Liver (tissue), 9 donors: ENCODE measurements around the gene LMNTD2. TPM values are rescaled to one million over a fixed set of nuclear protein-coding genes. Genes with fewer than 3 reads are reported as not detected.

Experiments
- DNase-seq: peaks from one replicate; pipeline ENCODE4 v3.0.0-alpha.2; 2017; ENCODE audit warnings: low spot score
- H3K27ac ChIP-seq, 2 donors: one replicate each; pipeline ENCODE4 v1.7.0; 2013; ENCODE audit warnings: inconsistent platforms in 2 of 2, low read length in 2 of 2, control low read depth in 1 of 2, low read depth in 1 of 2, mild to moderate bottlenecking in 1 of 2
- H3K27me3 ChIP-seq, 4 donors: one replicate each; pipeline versions ENCODE4 v1.6.1 to v1.7.0; 2013; ENCODE audit warnings: low read length in 3 of 4, inconsistent platforms in 1 of 4, mild to moderate bottlenecking in 1 of 4, moderate library complexity in 1 of 4; ENCODE audit not compliant: control insufficient read depth in 4 of 4, insufficient read depth in 4 of 4
- H3K36me3 ChIP-seq, 4 donors: one replicate each; pipeline versions ENCODE4 v1.6.1 to v1.7.0; 2013; ENCODE audit warnings: low read length in 3 of 4, mild to moderate bottlenecking in 3 of 4, low read depth in 1 of 4, moderate library complexity in 1 of 4; ENCODE audit not compliant: control insufficient read depth in 4 of 4, insufficient read depth in 3 of 4
- H3K4me1 ChIP-seq, 4 donors: one replicate each; pipeline versions ENCODE4 v1.6.1 to v1.7.0; 2013; ENCODE audit warnings: low read length in 3 of 4, mild to moderate bottlenecking in 3 of 4, moderate library complexity in 1 of 4; ENCODE audit not compliant: control insufficient read depth in 4 of 4, insufficient read depth in 4 of 4
- H3K4me3 ChIP-seq, 3 donors: one replicate each; pipeline versions ENCODE4 v1.6.1 to v1.7.0; 2013; ENCODE audit warnings: low read length in 3 of 3, control low read depth in 1 of 3, low read depth in 1 of 3, mild to moderate bottlenecking in 1 of 3
- H3K9ac ChIP-seq, 2 donors: one replicate each; pipeline ENCODE4 v1.7.0; 2013; ENCODE audit warnings: low read length in 2 of 2, mild to moderate bottlenecking in 2 of 2, moderate library complexity in 2 of 2, control low read depth in 1 of 2, low read depth in 1 of 2
- H3K9me3 ChIP-seq, 4 donors: one replicate each; pipeline versions ENCODE4 v1.6.1 to v1.7.0; 2013; ENCODE audit warnings: low read length in 3 of 4; ENCODE audit not compliant: control insufficient read depth in 4 of 4
- ATF3 ChIP-seq: IDR thresholded peaks from 2 replicates; pipeline ENCODE4 v1.6.1; 2016; ENCODE audit warnings: antibody characterized with exemption
- CTCF ChIP-seq: fragments of 150-350 bp; IDR thresholded peaks from 2 replicates; pipeline ENCODE4 v1.5.1; 2017; ENCODE audit warnings: improper control_type of control experiment, low read depth, low read length; ENCODE audit not compliant: missing input control
- EGR1 ChIP-seq, 2 donors: IDR thresholded peaks; 2 replicates each; pipeline ENCODE4 v1.6.1; 2016 to 2018; ENCODE audit warnings: antibody characterized with exemption in 2 of 2, low read depth in 2 of 2
- FOXA1 ChIP-seq: IDR thresholded peaks from 2 replicates; pipeline ENCODE4 v1.6.1; 2016; ENCODE audit warnings: antibody characterized with exemption
- FOXA2 ChIP-seq: IDR thresholded peaks from 2 replicates; pipeline ENCODE4 v1.6.1; 2016; ENCODE audit warnings: antibody characterized with exemption
- GABPA ChIP-seq, 2 donors: IDR thresholded peaks in 1 of 2; conservative IDR thresholded peaks in 1 of 2; 2 replicates each; pipeline ENCODE4 v1.6.1; 2016; ENCODE audit warnings: antibody characterized with exemption in 2 of 2, mild to moderate bottlenecking in 1 of 2, moderate library complexity in 1 of 2
- HNF4A ChIP-seq, 2 donors: conservative IDR thresholded peaks; 2 replicates each; pipeline ENCODE4 v1.6.1; 2016; ENCODE audit warnings: antibody characterized with exemption in 2 of 2, mild to moderate bottlenecking in 2 of 2
- HNF4G ChIP-seq: IDR thresholded peaks from 2 replicates; pipeline ENCODE4 v1.6.1; 2016; ENCODE audit warnings: antibody characterized with exemption
- JUND ChIP-seq, 2 donors: IDR thresholded peaks; 2 replicates each; pipeline ENCODE4 v1.6.1; 2016; ENCODE audit warnings: antibody characterized with exemption in 2 of 2
- MAX ChIP-seq: IDR thresholded peaks from 2 replicates; pipeline ENCODE4 v1.6.1; 2016; ENCODE audit warnings: antibody characterized with exemption
- NR2F2 ChIP-seq: IDR thresholded peaks from 2 replicates; pipeline ENCODE4 v1.6.1; 2016; ENCODE audit warnings: antibody characterized with exemption
- RXRA ChIP-seq, 2 donors: IDR thresholded peaks; 2 replicates each; pipeline ENCODE4 v1.6.1; 2017 to 2018; ENCODE audit warnings: antibody characterized with exemption in 2 of 2, mild to moderate bottlenecking in 1 of 2
- SP1 ChIP-seq: IDR thresholded peaks from 2 replicates; pipeline ENCODE4 v1.6.1; 2018; ENCODE audit warnings: antibody characterized with exemption, mild to moderate bottlenecking
- TAF1 ChIP-seq: conservative IDR thresholded peaks from 2 replicates; pipeline ENCODE4 v1.6.1; 2016; ENCODE audit warnings: antibody characterized with exemption, mild to moderate bottlenecking
- YY1 ChIP-seq: IDR thresholded peaks from 2 replicates; pipeline ENCODE4 v1.6.1; 2016; ENCODE audit warnings: antibody characterized with exemption, mild to moderate bottlenecking
- ZBTB33 ChIP-seq: IDR thresholded peaks from 2 replicates; pipeline ENCODE4 v1.6.1; 2016; ENCODE audit warnings: antibody characterized with exemption
- WGBS: extraction: QIAGEN DNeasy Blood & Tissue Kit; methylation state at CpG from one replicate; pipeline ENCODE4 v1.1.7; 2013; 5-methylcytosine and 5-hydroxymethylcytosine counted together
- polyA plus RNA-seq, 2 donors: library from polyadenylated mRNA; stranded (reverse) in 1 of 2; unstranded in 1 of 2; fragments of 200-250 nt in 1 of 2; fragments of >200 nt in 1 of 2; fragmentation: Nextera tagmentation in 1 of 2; extraction: Ambion mirVana in 1 of 2; gene quantifications; one replicate each; pipeline versions ENCODE4 v1.2.1 to v1.2.3, GENCODE V29; 2013 to 2015
- total RNA-seq, 2 donors: library from RNA; depleted of rRNA; stranded (reverse); fragments of >200 nt; gene quantifications; one replicate each; pipeline ENCODE4 v1.2.3, GENCODE V29; 2014
- donor health status: healthy.
- donor health status: healthy.
- donor health status: healthy.
- donor health status: healthy.
- donor health status: healthy.

The LMNTD2 gene
- total and polyA plus RNA-seq, 4 donors, result 1.2 to 4.6 (median 2.3) TPM

GRCh38 chr11:581342-581741, 20.8 kb upstream of the LMNTD2 start:
- no peaks in the 10 kb centered on the region for H3K9me3 ChIP-seq
- no peak overlapping the region for H3K4me3 ChIP-seq
- no peak for TF ChIP-seq ATF3
- TF ChIP-seq RXRA (IDR thresholded peaks at IDR 0.05), result peak in 1 of 2 donors; percentile 54
- peak; percentile 12 to 58 for TF ChIP-seq HNF4A (conservative IDR thresholded peaks at IDR 0.05)
- 47% methylated on average over 14 of the region's 14 CpGs for WGBS
- DNase-seq, result no peak
- H3K27me3 ChIP-seq, result no peaks in the 10 kb centered on the region
- peak overlapping the region in 1 of 2 donors; percentile 34 for H3K27ac ChIP-seq
- H3K4me1 ChIP-seq, result peaks cover 19 to 55% (median 47%) of the 10 kb centered on the region in 4 donors
- no peak overlapping the region for H3K9ac ChIP-seq
- peaks cover 0 to 13% (median 9%) of the 10 kb centered on the region in 4 donors for H3K36me3 ChIP-seq

GRCh38 chr11:579830-580601, 19.5 kb upstream of the LMNTD2 start:
- peak overlapping the region; percentile 21 to 73 for H3K27ac ChIP-seq
- no peak overlapping the region for H3K4me3 ChIP-seq
- no peak overlapping the region for H3K9ac ChIP-seq
- WGBS, result 51% methylated on average over 20 of the region's 20 CpGs
- no peaks in the 10 kb centered on the region for H3K9me3 ChIP-seq
- TF ChIP-seq RXRA (IDR thresholded peaks at IDR 0.05), result peak; percentile 77 to 96
- peak; percentile 63 for TF ChIP-seq ATF3
- no peak for TF ChIP-seq CTCF
- no peak for TF ChIP-seq TAF1
- peak; percentile 54 for TF ChIP-seq FOXA2
- TF ChIP-seq ZBTB33, result peak; percentile 70
- peak in 1 of 2 donors; percentile 32 for TF ChIP-seq EGR1 (IDR thresholded peaks at IDR 0.05; ENCODE audit: low read depth in 2 of 2)
- TF ChIP-seq MAX, result peak; percentile 78
- no peak for TF ChIP-seq HNF4G
- TF ChIP-seq FOXA1, result no peak
- TF ChIP-seq GABPA (IDR thresholded peaks at IDR 0.05 in 1 of 2, conservative IDR thresholded peaks at IDR 0.05 in 1 of 2), result peak in 1 of 2 donors; percentile 47
- no peak for TF ChIP-seq NR2F2
- peak; percentile 43 for TF ChIP-seq SP1
- TF ChIP-seq YY1, result no peak
- TF ChIP-seq JUND (IDR thresholded peaks at IDR 0.05), result peak in 1 of 2 donors; percentile 77
- TF ChIP-seq HNF4A (conservative IDR thresholded peaks at IDR 0.05), result peak; percentile 73 to 94
- peaks cover 0 to 13% (median 9%) of the 10 kb centered on the region in 4 donors for H3K36me3 ChIP-seq
- no peak for DNase-seq
- H3K27me3 ChIP-seq, result no peaks in the 10 kb centered on the region
- peaks cover 19 to 58% (median 47%) of the 10 kb centered on the region in 4 donors for H3K4me1 ChIP-seq
